Smooth muscle cell of trachea (primary cell): Measurements from ENCODE around the gene ACACA. TPM values are rescaled to one million over a fixed set of nuclear protein-coding genes. Genes with fewer than 3 reads are reported as not detected.

Experiments used
- total RNA-seq: library from RNA; depleted of rRNA; stranded (reverse); fragments of >200 nt; gene quantifications from 2 replicates; pipeline ENCODE4 v1.2.1, GENCODE V29; 2014

Gene ACACA
- total RNA-seq, result 66.0 and 75.6 TPM in 2 replicates

DNA sequence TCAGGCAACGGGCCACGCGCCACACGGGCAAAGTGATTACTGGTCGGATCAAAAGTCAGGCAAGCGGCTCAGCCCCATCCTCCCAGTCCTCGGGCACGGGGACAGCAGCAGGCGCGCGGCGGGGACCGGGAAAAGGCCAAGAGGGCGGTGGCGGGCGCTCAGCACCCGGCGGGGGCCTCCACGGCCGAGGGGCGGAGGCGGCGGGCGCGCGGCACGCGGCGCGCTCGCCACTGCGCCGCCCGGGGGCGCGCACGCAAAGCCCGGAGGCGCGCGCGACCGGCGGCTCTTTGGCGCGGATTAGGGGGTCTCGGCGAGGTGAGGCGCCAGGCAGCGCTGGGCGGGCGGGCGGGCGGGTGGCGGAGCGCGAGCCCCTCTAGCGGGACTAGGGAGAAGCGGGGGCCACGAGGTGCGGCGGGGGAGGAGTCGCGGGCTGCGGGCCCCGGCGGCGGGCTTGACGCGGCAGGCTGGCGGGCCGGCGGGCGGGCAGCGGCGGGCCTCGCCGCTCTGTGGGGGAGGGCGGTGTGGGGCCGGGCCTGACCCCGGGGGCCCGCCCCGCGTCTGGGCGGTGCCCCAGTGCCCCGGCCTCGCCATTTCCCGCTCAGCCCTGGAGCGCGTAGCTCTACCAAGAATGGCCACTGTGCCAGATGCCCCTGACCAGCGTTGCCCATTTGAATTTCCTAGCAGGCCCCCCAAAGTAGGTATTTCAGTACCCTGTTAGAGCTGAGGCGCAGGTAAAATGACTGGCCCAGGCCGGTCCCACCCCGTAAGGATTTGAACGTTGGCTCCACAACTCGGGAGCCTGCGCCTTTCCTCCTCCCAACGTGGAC is at the start of gene ACACA, which contains the start of gene TADA2A:
Gene ACACA (minus strand): TSS at position 202 of the 827 bp plus-strand sequence. CDS start 537 bp downstream, outside the sequence.
Gene TADA2A (plus strand): TSS at position 252 of the 827 bp plus-strand sequence. CDS start 4,480 bp downstream, outside the sequence.

DNA sequence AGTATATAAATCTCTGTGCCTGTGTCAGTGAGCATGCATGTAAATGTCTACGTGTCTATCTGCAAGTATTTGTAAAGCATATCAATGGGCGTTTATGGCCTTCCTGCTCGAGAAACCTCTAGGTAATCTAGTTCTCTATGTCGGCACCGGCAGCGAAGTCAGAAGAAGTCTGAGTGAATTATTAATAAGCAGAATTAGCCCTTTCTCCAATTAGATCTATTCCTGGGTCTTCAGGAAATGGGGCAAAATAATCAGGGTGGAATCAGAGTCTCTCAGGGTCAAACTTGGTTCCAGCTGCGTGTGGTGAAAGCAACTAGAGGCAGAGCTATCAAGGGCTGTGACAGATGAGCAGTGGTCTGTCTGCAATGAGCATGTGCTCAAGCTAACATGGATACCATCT is 30.9 kb downstream of the ACACA start, which contains the start of gene C17orf78:
Gene C17orf78 (plus strand): TSS at position 280 of the 400 bp plus-strand sequence. CDS start 108 bp downstream, at position 388.

Other genes starting within 250 kb of the ACACA start
- not detected in 2 replicates for gene C17orf78, start 30.9 kb downstream of the ACACA start, total RNA-seq
- gene TADA2A, start 50 bp upstream of the ACACA start, total RNA-seq, result 19.0 and 23.0 TPM in 2 replicates
- gene DUSP14, start 83.1 kb upstream of the ACACA start, total RNA-seq, result 68.9 and 82.4 TPM in 2 replicates
- gene SYNRG, start 202.6 kb upstream of the ACACA start, total RNA-seq, result 20.8 and 26.6 TPM in 2 replicates
- gene DDX52, start 236.6 kb upstream of the ACACA start, total RNA-seq, result 17.0 and 25.2 TPM in 2 replicates